ENCODE data around the gene MATN1. TPM values are rescaled to one million over a fixed set of nuclear protein-coding genes. Genes with fewer than 3 reads are reported as not detected.

MATN1 gene
- total RNA-seq, 4 donors from 2014 or later: 0.46 to 1.7 TPM; not detected in 2

GRCh38 chr1:30726773-30727684 is 3.6 kb upstream of the MATN1 start:
- DNase-seq: no peak
- intact Hi-C loops (cut with DNase I; ENCODE audit: low total_unique reads): loop anchor here (10.0 kb wide), 1 partner anchor 348 kb away; no protein-coding TSS in a partner anchor
- TF ChIP-seq CTCF (IDR thresholded peaks at IDR 0.05): no peak
- no peak for TF ChIP-seq POLR2A (IDR thresholded peaks at IDR 0.05)

GRCh38 chr1:30726236-30726635 is 2.9 kb upstream of the MATN1 start:
- no peak for TF ChIP-seq POLR2A (IDR thresholded peaks at IDR 0.05)
- TF ChIP-seq CTCF (IDR thresholded peaks at IDR 0.05): no peak

More at GRCh38 chr1:30726773-30727684, 3.6 kb upstream of the MATN1 start:
- H3K4me1 ChIP-seq: no peaks in the 10 kb centered on the region
- no peaks in the 10 kb centered on the region for H3K9me3 ChIP-seq
- no peak overlapping the region for H3K4me3 ChIP-seq
- no peaks in the 10 kb centered on the region for H3K36me3 ChIP-seq
- H3K27ac ChIP-seq: no peak overlapping the region
- H3K27me3 ChIP-seq: no peaks in the 10 kb centered on the region

GRCh38 chr1:30725450-30726095 is 2.2 kb upstream of the MATN1 start:
- Histone ChIP-seq H3K9me3 (no peaks in the 10 kb centered on the region), H3K27me3 (no peaks in the 10 kb centered on the region), H3K4me1 (no peaks in the 10 kb centered on the region), H3K36me3 (no peaks in the 10 kb centered on the region), H3K4me3 (no peak overlapping the region), H3K27ac (no peak overlapping the region)
- DNase-seq: no peak
- intact Hi-C loops (cut with DNase I; ENCODE audit: low total_unique reads): loop anchor here (10.0 kb wide), 1 partner anchor 349 kb away; no protein-coding TSS in a partner anchor
- TF ChIP-seq CTCF (IDR thresholded peaks at IDR 0.05): no peak
- no peak for TF ChIP-seq POLR2A (IDR thresholded peaks at IDR 0.05)

More at GRCh38 chr1:30726236-30726635, 2.9 kb upstream of the MATN1 start:
- DNase-seq: no peak
- H3K4me1 ChIP-seq: no peaks in the 10 kb centered on the region
- intact Hi-C loops (cut with DNase I; ENCODE audit: low total_unique reads): loop anchor here (10.0 kb wide), 1 partner anchor 349 kb away; no protein-coding TSS in a partner anchor
- H3K4me3 ChIP-seq: no peak overlapping the region
- no peaks in the 10 kb centered on the region for H3K36me3 ChIP-seq
- no peaks in the 10 kb centered on the region for H3K27me3 ChIP-seq
- H3K9me3 ChIP-seq: no peaks in the 10 kb centered on the region
- no peak overlapping the region for H3K27ac ChIP-seq

- H3K4me3 ChIP-seq: no peak overlapping the region
- no peak overlapping the region for H3K27ac ChIP-seq
- no peaks in the 10 kb centered on the region for H3K9me3 ChIP-seq
- DNase-seq: no peak
- no peaks in the 10 kb centered on the region for H3K27me3 ChIP-seq
- no peaks in the 10 kb centered on the region for H3K36me3 ChIP-seq
- no peaks in the 10 kb centered on the region for H3K4me1 ChIP-seq
- TF ChIP-seq POLR2A (IDR thresholded peaks at IDR 0.05) (no peak), CTCF (IDR thresholded peaks at IDR 0.05) (no peak)
- intact Hi-C loops (cut with DNase I; ENCODE audit: low total_unique reads): loop anchor here (5.0 to 10.0 kb wide), 2 partner anchors 52 to 350 kb away; no protein-coding TSS in a partner anchor
These were observed 1.5 kb upstream of the MATN1 start for GRCh38 chr1:30724655-30725421.

Measured in uterus (tissue), 4 donors.